Naive thymus-derived CD8-positive, alpha-beta T cell (primary cell): Measurements from ENCODE around the gene DLX1. TPM values are rescaled to one million over a fixed set of nuclear protein-coding genes. Genes with fewer than 3 reads are reported as not detected.
A peak's percentile ranks its signal among the peaks of the same experiment; 100 is the strongest.

Experiments used
- ATAC-seq, 2 donors: fragments of 150-1000 bp; cut with Tn5 transposase in 1 of 2; sonication (Bioruptor Pico), chemical (Tn5 transposase) in 1 of 2; 1 replicate in 1 of 2; 2 replicates in 1 of 2; pipeline ENCODE4 v1.10.0; 2021; ENCODE audit warnings: mild to moderate bottlenecking in 2 of 2, moderate library complexity in 2 of 2
- POLR2A ChIA-PET: fragments of 350-600 bp; sonication (Branson Sonifier 250); formaldehyde crosslinking; loops from one replicate; lab custom pipeline; 2021; ENCODE audit warnings: antibody characterized with exemption; lab: Charles Lee
- DNase-seq, 10 donors: peaks; one replicate each; pipeline versions ENCODE4 v3.0.0 to v3.0.0-alpha.2; 2020 to 2022
- H3K27ac Mint-ChIP-seq, 10 donors: one replicate each; pipeline ENCODE4 v1.8.0; 2020 to 2022; ENCODE audit warnings: mild to moderate bottlenecking in 10 of 10, mixed read lengths in 10 of 10, moderate library complexity in 4 of 10, inconsistent platforms in 1 of 10
- H3K27me3 Mint-ChIP-seq, 5 donors: one replicate each; pipeline ENCODE4 v1.8.0; 2021 to 2022; ENCODE audit warnings: mixed read lengths in 5 of 5
- H3K36me3 Mint-ChIP-seq, 3 donors: one replicate each; pipeline ENCODE4 v1.8.0; 2020 to 2022; ENCODE audit warnings: mixed read lengths in 3 of 3, mild to moderate bottlenecking in 2 of 3, inconsistent platforms in 1 of 3
- H3K4me1 Mint-ChIP-seq, 4 donors: one replicate each; pipeline ENCODE4 v1.8.0; 2021 to 2022; ENCODE audit warnings: mixed read lengths in 4 of 4
- H3K4me3 Mint-ChIP-seq, 10 donors: one replicate each; pipeline ENCODE4 v1.8.0; 2020 to 2022; ENCODE audit warnings: mild to moderate bottlenecking in 10 of 10, mixed read lengths in 10 of 10, moderate library complexity in 6 of 10, inconsistent platforms in 1 of 10
- H3K9me3 Mint-ChIP-seq, 9 donors: one replicate each; pipeline ENCODE4 v1.8.0; 2020 to 2022; ENCODE audit warnings: mixed read lengths in 9 of 9, mild to moderate bottlenecking in 3 of 9, inconsistent platforms in 1 of 9, moderate library complexity in 1 of 9
- polyA plus RNA-seq, 3 donors: library from polyadenylated mRNA; unstranded; fragments of 300-500 nt; fragmentation: Illumina TruSeq; gene quantifications; one replicate each; pipeline ENCODE4 v1.2.3, GENCODE V29; 2021
- total RNA-seq, 8 experiments: library from RNA in 2 of 8; stranded (reverse) in 2 of 8; gene quantifications; one replicate each; pipeline ENCODE4 v1.2.3 and lab custom pipeline; 2021 to 2026

Gene DLX1
- total and polyA plus RNA-seq, 5 experiments from 2014 or later: not detected

- Mint-ChIP-seq H3K4me3 (peak within 1 kb of the TSS; percentile 66 to 92 (median 84)), H3K27ac (peak within 1 kb of the TSS in 7 of 10 donors; percentile 17 to 90 (median 60)), H3K9me3 (peaks cover 0 to 7% (median 0%) of the 10 kb centered on the region in 9 donors), H3K36me3 (peaks cover 0 to 15% (median 0%) of the 10 kb centered on the region in 3 donors), H3K4me1 (peaks cover 25 to 62% (median 56%) of the 10 kb centered on the region in 4 donors), H3K27me3 (peaks cover 31 to 83% (median 61%) of the 10 kb centered on the region in 5 donors)
- DNase-seq (peak in 8 of 10 donors; percentile 38 to 74 (median 46)), ATAC-seq (peak; percentile 33 to 35)
- POLR2A ChIA-PET: interaction anchor here (0.9 to 4.2 kb wide), 4 partner anchors 12 to 360 kb away, joined by 3 to 40 read pairs (median 6); partner anchors contain the start of gene DLX1
Measured at GRCh38 chr2:172102391-172103359, 17.4 kb downstream of the DLX1 start, which contains the start of gene DLX2. Gene DLX2 (minus strand): TSS chr2:172102900. CDS start chr2:172102538, 362 bp downstream.

- H3K27me3 Mint-ChIP-seq: peaks cover 36 to 83% (median 65%) of the 10 kb centered on the region in 5 donors
- H3K9me3 Mint-ChIP-seq: peaks cover 0 to 4% (median 0%) of the 10 kb centered on the region in 9 donors
- peak overlapping the region in 5 of 10 donors; percentile 44 to 90 (median 52) for H3K27ac Mint-ChIP-seq
- peaks cover 28 to 65% (median 59%) of the 10 kb centered on the region in 4 donors for H3K4me1 Mint-ChIP-seq
- peak overlapping the region; percentile 66 to 92 (median 84) for H3K4me3 Mint-ChIP-seq
- ATAC-seq (peak in 1 of 2 donors; percentile 48), DNase-seq (peak; percentile 34 to 78 (median 68))
- POLR2A ChIA-PET: interaction anchor here (1.0 to 4.2 kb wide), 2 partner anchors 13 to 359 kb away, joined by 3 to 40 read pairs; no protein-coding TSS in a partner anchor
- H3K36me3 Mint-ChIP-seq: peaks cover 0 to 10% (median 4%) of the 10 kb centered on the region in 3 donors
Measured at GRCh38 chr2:172103471-172104272, 18.4 kb downstream of the DLX1 start.

GRCh38 chr2:172105471-172106107 is 20.3 kb downstream of the DLX1 start:
- H3K4me1 Mint-ChIP-seq: peaks cover 27 to 73% (median 59%) of the 10 kb centered on the region in 4 donors
- POLR2A ChIA-PET: interaction anchor here (1.2 kb wide), 1 partner anchor 17 kb away, joined by 3 read pairs; no protein-coding TSS in a partner anchor
- H3K36me3 Mint-ChIP-seq: peaks cover 0 to 9% (median 4%) of the 10 kb centered on the region in 3 donors
- DNase-seq (peak in 2 of 10 donors; percentile 8 to 13), ATAC-seq (no peak)
- peak overlapping the region in 8 of 10 donors; percentile 19 to 65 (median 40) for H3K4me3 Mint-ChIP-seq
- peaks cover 36 to 94% (median 74%) of the 10 kb centered on the region in 5 donors for H3K27me3 Mint-ChIP-seq
- H3K27ac Mint-ChIP-seq: peak overlapping the region in 1 of 10 donors; percentile 44
- H3K9me3 Mint-ChIP-seq: peaks cover 0 to 4% (median 0%) of the 10 kb centered on the region in 9 donors

GRCh38 chr2:172106108-172106961 is 21.0 kb downstream of the DLX1 start:
- Mint-ChIP-seq H3K4me3 (peak overlapping the region; percentile 10 to 65 (median 54)), H3K4me1 (peaks cover 25 to 65% (median 52%) of the 10 kb centered on the region in 4 donors), H3K27me3 (peaks cover 33 to 87% (median 72%) of the 10 kb centered on the region in 5 donors), H3K36me3 (peaks cover 0 to 9% (median 4%) of the 10 kb centered on the region in 3 donors), H3K9me3 (peaks cover 0 to 4% (median 0%) of the 10 kb centered on the region in 9 donors), H3K27ac (peak overlapping the region in 1 of 10 donors; percentile 44)
- DNase-seq (peak in 7 of 10 donors; percentile 30 to 72 (median 49)), ATAC-seq (peak; percentile 26 to 40)
- POLR2A ChIA-PET: interaction anchor here (1.2 to 2.3 kb wide), 3 partner anchors 10 to 22 kb away, joined by 3 to 5 read pairs (median 4); partner anchors contain the start of gene DLX1

- POLR2A ChIA-PET: interaction anchor here (0.7 to 2.3 kb wide), 2 partner anchors 23 to 387 kb away, joined by 5 to 6 read pairs; partner anchors contain the start of gene DLX1
- peak overlapping the region in 2 of 10 donors; percentile 49 to 61 for H3K27ac Mint-ChIP-seq
- H3K4me3 Mint-ChIP-seq: peak overlapping the region in 7 of 10 donors; percentile 15 to 63 (median 40)
- peaks cover 29 to 76% (median 67%) of the 10 kb centered on the region in 5 donors for H3K27me3 Mint-ChIP-seq
- DNase-seq: peak in 2 of 10 donors; percentile 9 to 22
- ATAC-seq: no peak
- H3K9me3 Mint-ChIP-seq: peaks cover 0 to 4% (median 0%) of the 10 kb centered on the region in 9 donors
- peaks cover 0 to 9% (median 4%) of the 10 kb centered on the region in 3 donors for H3K36me3 Mint-ChIP-seq
- H3K4me1 Mint-ChIP-seq: peaks cover 16 to 49% (median 40%) of the 10 kb centered on the region in 4 donors
Measured at GRCh38 chr2:172107690-172108586, 22.6 kb downstream of the DLX1 start.

- Mint-ChIP-seq H3K4me1 (peaks cover 16 to 43% (median 34%) of the 10 kb centered on the region in 4 donors), H3K36me3 (peaks cover 0 to 9% (median 4%) of the 10 kb centered on the region in 3 donors), H3K4me3 (peak overlapping the region in 7 of 10 donors; percentile 15 to 63 (median 40)), H3K27me3 (peaks cover 25 to 76% (median 66%) of the 10 kb centered on the region in 5 donors), H3K9me3 (peaks cover 0 to 4% (median 0%) of the 10 kb centered on the region in 9 donors), H3K27ac (peak overlapping the region in 1 of 10 donors; percentile 4)
- DNase-seq (no peak), ATAC-seq (no peak)
- POLR2A ChIA-PET: no interaction called here
Measured at GRCh38 chr2:172108587-172108930, 23.3 kb downstream of the DLX1 start.

- peaks cover 0 to 4% (median 3%) of the 10 kb centered on the region in 3 donors for H3K36me3 Mint-ChIP-seq
- ATAC-seq: no peak
- peak overlapping the region in 1 of 10 donors; percentile 18 for H3K27ac Mint-ChIP-seq
- POLR2A ChIA-PET: no interaction called here
- H3K9me3 Mint-ChIP-seq: peaks cover 0 to 2% (median 0%) of the 10 kb centered on the region in 9 donors
- peaks cover 10 to 35% (median 26%) of the 10 kb centered on the region in 4 donors for H3K4me1 Mint-ChIP-seq
- H3K4me3 Mint-ChIP-seq: peak overlapping the region in 1 of 10 donors; percentile 29
- DNase-seq: peak in 1 of 10 donors; percentile 8
- peaks cover 28 to 76% (median 61%) of the 10 kb centered on the region in 5 donors for H3K27me3 Mint-ChIP-seq
Measured at GRCh38 chr2:172109256-172109987, 24.1 kb downstream of the DLX1 start.

- peaks cover 8 to 32% (median 25%) of the 10 kb centered on the region in 4 donors for H3K4me1 Mint-ChIP-seq
- POLR2A ChIA-PET: no interaction called here
- peak in 1 of 10 donors; percentile 10 for DNase-seq
- H3K9me3 Mint-ChIP-seq: no peaks in the 10 kb centered on the region
- H3K27me3 Mint-ChIP-seq: peaks cover 32 to 76% (median 61%) of the 10 kb centered on the region in 5 donors
- H3K36me3 Mint-ChIP-seq: peaks cover 0 to 4% (median 1%) of the 10 kb centered on the region in 3 donors
- no peak for ATAC-seq
- H3K4me3 Mint-ChIP-seq: no peak overlapping the region
- H3K27ac Mint-ChIP-seq: peak overlapping the region in 1 of 10 donors; percentile 18
Measured at GRCh38 chr2:172109988-172110811, 24.9 kb downstream of the DLX1 start.
